HG03097 (cell line): ENCODE measurements around the gene RNF44.

ENCODE experiments used
- ATAC-seq: cut with Tn5 transposase; IDR thresholded peaks from one replicate; pipeline ENCODE4 v1.9.1; 2021; ENCODE audit not compliant: unreplicated experiment, low FRiP score

RNF44 gene

GRCh38 chr5:176481711-176482110 lies 55.5 kb downstream of the RNF44 start:
- ATAC-seq, result no peak
